IPS DF 4.7 (cell line): ENCODE data around the gene COG1.

ENCODE experiments used
- DNase-seq: peaks from one replicate; pipeline ENCODE4 v3.0.0-alpha.2; 2013; ENCODE audit warnings: low spot score; ENCODE audit errors: extremely low read depth

Gene COG1

GRCh38 chr17:73197161-73197560 lies 4.3 kb downstream of the COG1 start:
- no peak for DNase-seq

GRCh38 chr17:73198201-73198929 lies 5.5 kb downstream of the COG1 start:
- no peak for DNase-seq

- no peak for DNase-seq
Measured at GRCh38 chr17:73198930-73199260, 6.0 kb downstream of the COG1 start.

GRCh38 chr17:73199751-73200317 lies 7.0 kb downstream of the COG1 start:
- no peak for DNase-seq

GRCh38 chr17:73200476-73200875 lies 7.6 kb downstream of the COG1 start:
- DNase-seq, result no peak

GRCh38 chr17:73201215-73202069 lies 8.6 kb downstream of the COG1 start:
- no peak for DNase-seq

GRCh38 chr17:73203135-73203787 lies 10.4 kb downstream of the COG1 start:
- DNase-seq, result no peak

- no peak for DNase-seq
Measured at GRCh38 chr17:73203788-73204479, 11.1 kb downstream of the COG1 start.

GRCh38 chr17:73205459-73205961 lies 12.7 kb downstream of the COG1 start:
- no peak for DNase-seq

GRCh38 chr17:73208139-73208827 lies 15.4 kb downstream of the COG1 start:
- no peak for DNase-seq

GRCh38 chr17:73209436-73209835 lies 16.6 kb downstream of the COG1 start:
- no peak for DNase-seq

GRCh38 chr17:73210002-73210678 lies 17.3 kb downstream of the COG1 start:
- DNase-seq, result no peak

- DNase-seq, result no peak
Measured at GRCh38 chr17:73211745-73212144, 18.9 kb downstream of the COG1 start.

GRCh38 chr17:73214008-73214407 lies 21.2 kb downstream of the COG1 start:
- no peak for DNase-seq

GRCh38 chr17:73214851-73215250 lies 22.0 kb downstream of the COG1 start:
- DNase-seq, result no peak

- DNase-seq, result no peak
Measured at GRCh38 chr17:73215447-73215846, 22.6 kb downstream of the COG1 start.

- DNase-seq, result no peak
Measured at GRCh38 chr17:73223626-73224230, 30.9 kb downstream of the COG1 start.

GRCh38 chr17:73224237-73224636 lies 31.4 kb downstream of the COG1 start:
- no peak for DNase-seq

- DNase-seq, result no peak
Measured at GRCh38 chr17:73224663-73225305, 31.9 kb downstream of the COG1 start.
